ENCODE data around the gene TBC1D30.

DNA sequence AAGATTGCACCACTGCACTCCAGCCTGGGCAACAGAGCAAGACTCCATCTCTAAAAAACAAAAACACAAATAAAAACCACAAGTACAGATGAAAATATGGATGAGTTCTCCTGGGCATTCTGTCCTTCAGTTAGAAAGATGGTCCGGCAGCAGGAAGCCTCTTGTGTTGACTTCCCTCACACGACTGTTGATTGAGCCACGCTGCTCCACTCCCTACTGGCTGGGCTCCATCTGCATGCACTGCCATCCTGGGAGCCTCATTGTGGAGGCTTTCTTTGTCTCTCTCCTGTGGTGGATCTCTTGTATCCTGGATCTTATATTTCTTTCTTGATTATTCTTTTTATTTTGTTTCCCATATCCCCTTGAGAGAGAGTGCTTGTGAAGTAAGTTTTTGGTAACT lies 30.8 kb upstream of the TBC1D30 start:
- TF ChIP-seq, protein P1, sequence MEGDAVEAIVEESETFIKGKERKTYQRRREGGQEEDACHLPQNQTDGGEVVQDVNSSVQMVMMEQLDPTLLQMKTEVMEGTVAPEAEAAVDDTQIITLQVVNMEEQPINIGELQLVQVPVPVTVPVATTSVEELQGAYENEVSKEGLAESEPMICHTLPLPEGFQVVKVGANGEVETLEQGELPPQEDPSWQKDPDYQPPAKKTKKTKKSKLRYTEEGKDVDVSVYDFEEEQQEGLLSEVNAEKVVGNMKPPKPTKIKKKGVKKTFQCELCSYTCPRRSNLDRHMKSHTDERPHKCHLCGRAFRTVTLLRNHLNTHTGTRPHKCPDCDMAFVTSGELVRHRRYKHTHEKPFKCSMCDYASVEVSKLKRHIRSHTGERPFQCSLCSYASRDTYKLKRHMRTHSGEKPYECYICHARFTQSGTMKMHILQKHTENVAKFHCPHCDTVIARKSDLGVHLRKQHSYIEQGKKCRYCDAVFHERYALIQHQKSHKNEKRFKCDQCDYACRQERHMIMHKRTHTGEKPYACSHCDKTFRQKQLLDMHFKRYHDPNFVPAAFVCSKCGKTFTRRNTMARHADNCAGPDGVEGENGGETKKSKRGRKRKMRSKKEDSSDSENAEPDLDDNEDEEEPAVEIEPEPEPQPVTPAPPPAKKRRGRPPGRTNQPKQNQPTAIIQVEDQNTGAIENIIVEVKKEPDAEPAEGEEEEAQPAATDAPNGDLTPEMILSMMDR (IDR thresholded peaks at IDR 0.05; ENCODE audit: low read depth, low read length, missing input control): no peak
- TF ChIP-seq RAD21 (IDR thresholded peaks at IDR 0.05): no peak
